ENCODE data around the gene NIPAL4.
A peak's percentile ranks its signal among the peaks of the same experiment; 100 is the strongest.

The NIPAL4 gene

DNA sequence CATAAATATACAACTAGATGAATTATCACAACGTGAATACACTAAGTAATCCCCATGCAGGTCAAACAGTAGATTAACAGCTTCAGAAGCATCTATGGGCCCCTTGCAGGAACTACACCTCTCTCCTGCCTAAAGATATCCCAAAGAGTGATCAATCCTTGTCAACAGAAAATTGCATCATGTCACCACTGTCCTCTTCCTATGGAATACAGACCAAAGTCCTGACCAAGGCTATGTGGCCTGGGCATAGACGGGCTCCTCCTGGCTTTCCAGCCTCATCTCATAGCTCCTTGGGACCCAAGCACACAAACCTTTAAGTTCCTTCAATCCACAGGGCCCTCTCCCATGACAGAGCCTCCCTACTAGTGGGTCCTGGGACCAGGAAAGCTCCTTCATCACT is 25.3 kb downstream of the NIPAL4 start:
- H3K36me3 Mint-ChIP-seq: peaks cover 40 to 66% of the 10 kb centered on the region in 2 donors
- DNase-seq (no peak), ATAC-seq (replicated peaks) (no peak)
- peak overlapping the region; percentile 12 to 70 for H3K4me3 Mint-ChIP-seq
- H3K27me3 Mint-ChIP-seq: no peaks in the 10 kb centered on the region
- H3K4me1 Mint-ChIP-seq: peaks cover 55 to 75% of the 10 kb centered on the region in 2 donors
- H3K27ac Mint-ChIP-seq: peak overlapping the region; percentile 97
- peaks cover 2 to 4% of the 10 kb centered on the region in 2 donors for H3K9me3 Mint-ChIP-seq

DNA sequence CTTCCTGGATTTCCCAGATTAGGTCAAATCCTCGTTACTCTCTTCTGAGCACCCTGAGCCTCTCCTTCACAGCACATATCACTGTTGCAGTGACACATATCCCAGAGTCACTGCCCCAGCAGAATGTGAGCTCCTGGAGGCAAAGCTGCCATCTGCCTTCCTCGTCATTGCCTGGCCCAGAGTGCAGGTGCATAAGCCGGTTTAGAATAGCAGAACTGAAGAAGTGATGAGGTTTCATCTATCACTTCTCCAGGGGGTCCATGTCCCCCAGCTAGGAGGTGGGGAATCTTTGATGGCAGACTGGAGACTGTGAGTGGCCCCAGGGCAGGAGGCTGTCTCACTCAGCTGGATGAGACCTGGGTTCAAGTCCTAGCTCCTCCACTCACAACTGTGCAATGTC is 25.8 kb downstream of the NIPAL4 start:
- Mint-ChIP-seq H3K4me3 (peak overlapping the region; percentile 12 to 70), H3K4me1 (peaks cover 52 to 70% of the 10 kb centered on the region in 2 donors), H3K9me3 (peaks cover 2 to 4% of the 10 kb centered on the region in 2 donors), H3K27ac (peak overlapping the region; percentile 97), H3K27me3 (no peaks in the 10 kb centered on the region), H3K36me3 (peaks cover 40 to 66% of the 10 kb centered on the region in 2 donors)
- ATAC-seq (replicated peaks): peak; percentile 65
- DNase-seq: no peak

DNA sequence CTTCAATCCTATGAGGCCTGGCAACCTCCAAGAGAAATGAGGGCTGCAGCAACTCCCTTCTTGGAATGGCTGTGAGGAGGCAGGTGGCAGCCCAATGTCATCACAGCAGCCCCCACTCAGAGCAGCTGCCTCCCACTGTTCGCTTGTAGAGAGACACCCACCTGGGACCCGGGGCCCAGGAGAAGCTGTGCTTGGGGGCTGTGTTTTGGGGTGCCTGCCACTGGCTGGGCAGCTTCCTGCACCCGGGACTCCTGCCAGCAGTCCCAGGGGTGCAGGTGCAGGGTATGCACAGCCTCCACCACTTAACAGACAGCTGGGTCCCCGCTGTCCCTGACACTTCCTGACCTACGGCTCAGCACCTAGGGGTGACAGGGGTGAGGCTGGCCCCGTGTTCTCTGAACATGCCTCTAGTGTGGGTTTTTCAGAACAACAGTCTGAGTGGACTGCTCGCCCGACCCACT is 26.2 kb downstream of the NIPAL4 start:
- ATAC-seq (replicated peaks): peak; percentile 50 to 55
- Mint-ChIP-seq H3K27ac (peak overlapping the region; percentile 97), H3K27me3 (no peaks in the 10 kb centered on the region), H3K4me1 (peaks cover 49 to 66% of the 10 kb centered on the region in 2 donors), H3K36me3 (peaks cover 39 to 65% of the 10 kb centered on the region in 2 donors), H3K9me3 (peaks cover 2 to 4% of the 10 kb centered on the region in 2 donors), H3K4me3 (peak overlapping the region; percentile 10 to 26)
- no peak for DNase-seq

- peak; percentile 52 to 61 for ATAC-seq (replicated peaks)
- Mint-ChIP-seq H3K27me3 (no peaks in the 10 kb centered on the region), H3K27ac (peak overlapping the region; percentile 97), H3K4me3 (peak overlapping the region; percentile 45 to 65), H3K36me3 (peaks cover 40 to 69% of the 10 kb centered on the region in 2 donors), H3K4me1 (peaks cover 50 to 66% of the 10 kb centered on the region in 2 donors), H3K9me3 (peaks cover 2 to 4% of the 10 kb centered on the region in 2 donors)
- no peak for DNase-seq
Measured at GRCh38 chr5:157486861-157487260, 26.8 kb downstream of the NIPAL4 start.

GRCh38 chr5:157487358-157487757 is 27.3 kb downstream of the NIPAL4 start:
- peak overlapping the region; percentile 45 to 65 for H3K4me3 Mint-ChIP-seq
- H3K27ac Mint-ChIP-seq: peak overlapping the region; percentile 97
- H3K36me3 Mint-ChIP-seq: peaks cover 38 to 71% of the 10 kb centered on the region in 2 donors
- ATAC-seq (replicated peaks): peak; percentile 77 to 79
- peak; percentile 62 for DNase-seq
- H3K27me3 Mint-ChIP-seq: no peaks in the 10 kb centered on the region
- peaks cover 50 to 63% of the 10 kb centered on the region in 2 donors for H3K4me1 Mint-ChIP-seq
- H3K9me3 Mint-ChIP-seq: peaks cover 2 to 4% of the 10 kb centered on the region in 2 donors

GRCh38 chr5:157491471-157491995 is 31.5 kb downstream of the NIPAL4 start:
- Mint-ChIP-seq H3K9me3 (peaks cover 0 to 3% of the 10 kb centered on the region in 2 donors), H3K27ac (peak overlapping the region; percentile 62), H3K27me3 (no peaks in the 10 kb centered on the region), H3K4me3 (no peak overlapping the region), H3K4me1 (peaks cover 39 to 60% of the 10 kb centered on the region in 2 donors), H3K36me3 (peaks cover 37 to 63% of the 10 kb centered on the region in 2 donors)
- no peak for ATAC-seq (replicated peaks)
- no peak for DNase-seq

DNA sequence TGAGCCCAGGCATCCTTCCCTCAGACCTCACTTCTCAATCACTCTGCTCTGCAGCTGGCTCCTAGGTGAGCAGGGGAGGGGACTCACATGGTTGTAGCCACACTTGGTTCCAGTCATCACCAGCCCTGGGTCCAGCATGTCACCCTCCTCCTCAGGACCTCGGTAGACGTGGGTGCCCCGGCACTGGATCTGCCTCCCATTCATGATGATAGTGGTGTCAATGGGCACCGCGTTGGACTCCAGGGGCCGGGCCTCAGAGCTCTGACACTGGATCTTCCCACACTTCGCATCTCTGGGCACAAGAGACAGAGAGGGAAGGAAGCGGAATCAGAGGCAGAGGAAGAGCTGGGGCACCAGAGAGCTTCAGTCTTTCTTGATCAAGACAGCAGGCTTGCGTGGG is 32.9 kb downstream of the NIPAL4 start:
- peak overlapping the region; percentile 17 for H3K27ac Mint-ChIP-seq
- DNase-seq: no peak
- H3K36me3 Mint-ChIP-seq: peaks cover 33 to 54% of the 10 kb centered on the region in 2 donors
- H3K27me3 Mint-ChIP-seq: no peaks in the 10 kb centered on the region
- H3K4me1 Mint-ChIP-seq: peaks cover 29 to 60% of the 10 kb centered on the region in 2 donors
- peaks cover 0 to 3% of the 10 kb centered on the region in 2 donors for H3K9me3 Mint-ChIP-seq
- no peak overlapping the region for H3K4me3 Mint-ChIP-seq
- ATAC-seq (replicated peaks): no peak

DNA sequence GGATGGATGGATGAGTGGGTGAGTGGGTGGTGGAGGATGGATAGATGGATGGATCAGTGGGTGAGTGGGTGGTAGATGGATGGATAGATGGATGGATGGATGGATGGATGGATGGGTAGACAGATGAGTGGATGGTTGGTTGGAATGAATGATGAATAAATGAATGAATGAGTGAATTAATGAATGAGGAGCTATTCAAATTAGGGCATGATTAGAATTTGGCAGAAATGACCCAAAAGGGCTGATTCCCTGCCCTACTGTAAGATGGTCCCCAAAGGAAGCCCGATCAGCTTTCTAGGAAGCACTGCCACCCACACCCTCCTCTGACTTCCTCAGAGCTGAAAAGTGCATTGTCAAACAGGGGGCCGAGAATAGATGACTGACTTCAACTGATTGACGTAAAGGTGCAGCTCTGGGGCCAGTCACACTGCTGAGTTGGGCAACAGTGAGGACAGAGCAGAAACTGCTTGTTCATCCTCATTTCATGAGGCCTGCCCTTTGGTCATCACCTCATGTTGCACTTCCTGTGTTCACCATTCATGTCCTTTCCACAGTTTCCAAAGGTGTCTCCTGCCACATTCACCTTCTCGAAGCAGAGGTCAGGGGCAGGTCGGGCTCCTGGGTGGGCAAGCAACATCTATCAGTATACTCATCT is 34.3 kb downstream of the NIPAL4 start:
- Mint-ChIP-seq H3K27ac (peak overlapping the region; percentile 21), H3K9me3 (peaks cover 0 to 4% of the 10 kb centered on the region in 2 donors), H3K4me1 (peaks cover 26 to 59% of the 10 kb centered on the region in 2 donors), H3K4me3 (no peak overlapping the region), H3K27me3 (no peaks in the 10 kb centered on the region), H3K36me3 (peaks cover 27 to 46% of the 10 kb centered on the region in 2 donors)
- ATAC-seq (replicated peaks): peak; percentile 96
- peak; percentile 34 for DNase-seq

GRCh38 chr5:157496864-157497263 is 36.9 kb downstream of the NIPAL4 start:
- H3K27me3 Mint-ChIP-seq: no peaks in the 10 kb centered on the region
- H3K4me1 Mint-ChIP-seq: peaks cover 38 to 75% of the 10 kb centered on the region in 2 donors
- DNase-seq (no peak), ATAC-seq (replicated peaks) (no peak)
- H3K36me3 Mint-ChIP-seq: peaks cover 30 to 55% of the 10 kb centered on the region in 2 donors
- no peak overlapping the region for H3K4me3 Mint-ChIP-seq
- H3K27ac Mint-ChIP-seq: peak overlapping the region; percentile 78
- H3K9me3 Mint-ChIP-seq: peaks cover 0 to 5% of the 10 kb centered on the region in 2 donors

DNA sequence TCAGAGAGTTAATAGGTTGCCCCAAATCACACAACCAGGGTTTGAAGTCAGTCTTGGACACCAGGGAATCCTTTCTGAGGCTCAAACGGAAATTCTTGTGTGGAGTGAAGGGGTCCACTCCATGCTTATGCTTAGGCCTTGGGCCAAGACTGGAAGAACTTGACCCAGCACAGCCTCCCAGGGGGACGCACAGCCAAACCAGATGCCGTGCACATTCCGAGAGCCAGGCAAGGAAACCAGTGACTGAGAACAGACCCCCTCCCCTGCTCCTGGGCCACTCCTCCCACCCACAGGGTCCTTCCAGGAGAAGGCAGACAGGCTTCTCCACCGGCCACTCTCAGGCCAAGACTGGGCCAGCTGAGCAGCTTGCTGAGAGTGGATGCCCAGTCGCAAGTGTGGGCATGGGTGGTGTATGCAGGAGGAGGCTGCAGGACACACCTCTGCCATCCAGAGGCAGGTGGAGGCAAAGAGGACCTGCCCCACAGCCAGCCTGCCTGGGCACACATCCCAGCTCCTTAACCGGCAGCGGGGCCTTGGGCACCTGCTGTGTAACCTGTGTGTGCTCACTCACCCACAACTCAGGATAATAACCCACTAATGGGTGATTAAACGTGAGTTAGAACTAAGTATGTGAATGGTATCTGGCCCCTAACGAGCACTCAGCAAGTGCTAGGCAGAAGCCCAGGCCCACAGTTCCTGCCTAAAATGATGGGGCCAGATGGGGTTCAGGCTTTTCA is 38.0 kb downstream of the NIPAL4 start:
- peaks cover 26 to 51% of the 10 kb centered on the region in 2 donors for H3K36me3 Mint-ChIP-seq
- no peak for ATAC-seq (replicated peaks)

DNA sequence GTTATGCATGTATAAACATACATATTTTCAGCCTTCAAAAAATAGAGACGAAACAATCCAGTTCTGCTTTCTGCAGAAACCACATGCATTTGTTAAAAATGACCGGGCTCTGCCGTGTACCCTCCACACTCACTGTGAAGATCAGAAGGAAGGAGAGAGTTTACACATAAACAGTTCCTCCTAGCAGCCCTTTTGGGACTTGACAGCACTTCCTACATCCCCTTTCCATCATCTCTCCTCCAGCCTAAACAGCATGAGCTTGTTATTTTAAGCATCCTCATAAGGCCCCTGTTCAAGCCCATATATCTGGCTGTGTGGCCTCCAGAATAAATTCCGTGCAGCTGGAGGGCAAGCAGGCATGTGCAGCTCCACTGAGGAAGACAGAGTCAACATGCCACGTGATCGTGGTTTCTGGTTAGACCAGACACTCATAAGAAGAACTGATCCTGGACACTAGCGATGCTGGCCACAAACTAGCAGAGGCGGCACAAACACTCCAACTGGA is 42.2 kb downstream of the NIPAL4 start:
- Mint-ChIP-seq H3K4me3 (peak overlapping the region; percentile 2 to 50), H3K4me1 (peaks cover 52 to 92% of the 10 kb centered on the region in 2 donors), H3K9me3 (peaks cover 0 to 4% of the 10 kb centered on the region in 2 donors), H3K27ac (peak overlapping the region; percentile 92), H3K27me3 (no peaks in the 10 kb centered on the region), H3K36me3 (peaks cover 34 to 57% of the 10 kb centered on the region in 2 donors)
- peak; percentile 87 for ATAC-seq (replicated peaks)
- peak; percentile 71 for DNase-seq

More for the DNA sequence above, 38.0 kb downstream of the NIPAL4 start:
- H3K27ac Mint-ChIP-seq: peak overlapping the region; percentile 20
- no peak for DNase-seq
- H3K9me3 Mint-ChIP-seq: peaks cover 0 to 5% of the 10 kb centered on the region in 2 donors
- H3K4me3 Mint-ChIP-seq: no peak overlapping the region
- no peaks in the 10 kb centered on the region for H3K27me3 Mint-ChIP-seq
- peaks cover 44 to 81% of the 10 kb centered on the region in 2 donors for H3K4me1 Mint-ChIP-seq

DNA sequence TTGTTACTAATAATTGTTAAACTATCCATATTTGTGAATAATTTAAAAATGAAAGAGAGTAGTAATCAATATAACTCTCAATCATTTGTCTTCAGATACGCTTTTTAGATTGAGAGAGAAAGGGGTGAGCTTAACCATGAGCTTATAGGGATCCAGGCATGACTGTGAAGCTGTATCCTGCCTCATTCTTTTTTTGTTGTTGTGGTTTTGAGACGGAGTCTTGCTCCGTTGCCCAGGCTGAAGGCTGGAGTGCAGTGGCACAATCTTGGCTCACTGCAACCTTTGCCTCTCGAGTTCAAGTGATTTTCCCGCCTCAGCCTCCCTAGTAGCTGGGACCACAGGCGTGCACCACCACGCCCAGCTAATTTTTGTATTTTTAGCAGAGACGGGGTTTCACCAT is 44.0 kb downstream of the NIPAL4 start:
- Mint-ChIP-seq H3K9me3 (peaks cover 0 to 4% of the 10 kb centered on the region in 2 donors), H3K4me3 (peak overlapping the region in 1 of 2 donors; percentile 33), H3K36me3 (peaks cover 41 to 64% of the 10 kb centered on the region in 2 donors), H3K27me3 (no peaks in the 10 kb centered on the region), H3K27ac (peak overlapping the region; percentile 82), H3K4me1 (peaks cover 60 to 98% of the 10 kb centered on the region in 2 donors)
- ATAC-seq (replicated peaks) (no peak), DNase-seq (no peak)

DNA sequence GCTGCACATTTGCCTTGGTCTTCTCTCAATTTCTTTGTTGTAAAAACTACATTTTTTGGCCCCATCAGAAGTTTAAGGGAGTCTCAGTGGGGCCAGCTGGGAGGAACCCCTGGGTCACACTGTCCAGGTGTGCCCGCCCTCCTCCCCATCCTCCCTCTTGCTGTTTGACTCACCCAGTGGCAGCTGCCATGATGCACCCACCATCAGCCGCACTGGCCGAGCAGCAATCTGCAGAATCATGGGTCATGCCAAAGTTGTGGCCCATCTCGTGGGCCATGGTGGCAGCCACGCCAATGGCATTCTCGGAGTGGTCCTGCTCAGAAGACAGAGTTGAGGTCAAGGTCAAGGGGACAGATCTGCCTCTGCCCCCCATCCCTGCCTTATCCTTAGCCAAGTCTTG is 45.5 kb downstream of the NIPAL4 start:
- Mint-ChIP-seq H3K4me1 (peaks cover 57 to 95% of the 10 kb centered on the region in 2 donors), H3K27me3 (no peaks in the 10 kb centered on the region), H3K27ac (peak overlapping the region; percentile 94), H3K4me3 (peak overlapping the region; percentile 14 to 29), H3K9me3 (peaks cover 0 to 3% of the 10 kb centered on the region in 2 donors), H3K36me3 (peaks cover 44 to 61% of the 10 kb centered on the region in 2 donors)
- ATAC-seq (replicated peaks): no peak
- DNase-seq: no peak

GRCh38 chr5:157506066-157506590 is 46.1 kb downstream of the NIPAL4 start:
- H3K27me3 Mint-ChIP-seq: no peaks in the 10 kb centered on the region
- peaks cover 41 to 58% of the 10 kb centered on the region in 2 donors for H3K36me3 Mint-ChIP-seq
- H3K4me1 Mint-ChIP-seq: peaks cover 52 to 95% of the 10 kb centered on the region in 2 donors
- no peak for DNase-seq
- peak overlapping the region in 1 of 2 donors; percentile 38 for H3K4me3 Mint-ChIP-seq
- no peak for ATAC-seq (replicated peaks)
- peak overlapping the region; percentile 94 for H3K27ac Mint-ChIP-seq
- H3K9me3 Mint-ChIP-seq: peaks cover 0 to 3% of the 10 kb centered on the region in 2 donors
